GM21381 (cell line): ENCODE data around the gene RAB11A.

Experiments
- ATAC-seq: cut with Tn5 transposase; IDR thresholded peaks from one replicate; pipeline ENCODE4 v1.9.1; 2021; ENCODE audit warnings: mild to moderate bottlenecking, moderate library complexity; ENCODE audit not compliant: unreplicated experiment

RAB11A gene

GRCh38 chr15:65869126-65869953 is at the start of gene RAB11A:
RAB11A (plus strand) TSS chr15:65869491; CDS start chr15:65869586, 95 bp downstream.
- peak; percentile 91 for ATAC-seq

- no peak for ATAC-seq
These were observed 49.7 kb upstream of the RAB11A start for GRCh38 chr15:65819563-65819960.

GRCh38 chr15:65821070-65821469 is 48.2 kb upstream of the RAB11A start:
- no peak for ATAC-seq

- ATAC-seq, result no peak
These were observed 47.0 kb upstream of the RAB11A start for GRCh38 chr15:65822316-65822715.

GRCh38 chr15:65824031-65824743 is 45.1 kb upstream of the RAB11A start:
- no peak for ATAC-seq

GRCh38 chr15:65824941-65825544 is 44.2 kb upstream of the RAB11A start:
- ATAC-seq, result no peak

GRCh38 chr15:65827065-65827464 is 42.2 kb upstream of the RAB11A start:
- no peak for ATAC-seq

GRCh38 chr15:65828585-65828984 is 40.7 kb upstream of the RAB11A start:
- no peak for ATAC-seq

GRCh38 chr15:65829130-65829764 is 40.0 kb upstream of the RAB11A start:
- ATAC-seq, result no peak

GRCh38 chr15:65832549-65833364 is 36.5 kb upstream of the RAB11A start:
- ATAC-seq, result no peak

GRCh38 chr15:65833501-65834205 is 35.6 kb upstream of the RAB11A start:
- ATAC-seq, result no peak

- no peak for ATAC-seq
These were observed 34.5 kb upstream of the RAB11A start for GRCh38 chr15:65834603-65835282.

- no peak for ATAC-seq
These were observed 33.8 kb upstream of the RAB11A start for GRCh38 chr15:65835447-65835846.

GRCh38 chr15:65836665-65837064 is 32.6 kb upstream of the RAB11A start:
- ATAC-seq, result no peak

GRCh38 chr15:65837301-65838294 is 31.7 kb upstream of the RAB11A start:
- no peak for ATAC-seq

GRCh38 chr15:65839354-65839901 is 29.9 kb upstream of the RAB11A start:
- no peak for ATAC-seq

- ATAC-seq, result no peak
These were observed 29.3 kb upstream of the RAB11A start for GRCh38 chr15:65839985-65840384.
